Astrocyte (in vitro differentiated cells and primary cell): ENCODE results near the gene ODF2. TPM values are rescaled to one million over a fixed set of nuclear protein-coding genes. Genes with fewer than 3 reads are reported as not detected.

ENCODE experiments used
- DNase-seq: peaks from one replicate; pipeline ENCODE4 v3.0.0-alpha.2; 2010; ENCODE audit warnings: low read depth
- FAIRE-seq: peaks from 2 replicates; lab custom pipeline; 2011; peaks lifted over from hg19 to GRCh38; lab: Jason Lieb, UNC
- H2AFZ ChIP-seq: 2 replicates; pipeline ENCODE4 v1.6.0; 2012; ENCODE audit warnings: low read depth, low read length, inconsistent platforms
- H3K27ac ChIP-seq: 2 replicates; pipeline ENCODE4 v1.5.1; 2011; ENCODE audit warnings: low read depth, low read length, inconsistent platforms
- H3K27me3 ChIP-seq: 2 replicates; pipeline ENCODE4 v1.6.0; 2011; ENCODE audit warnings: low read length, inconsistent platforms; ENCODE audit not compliant: insufficient read depth
- H3K36me3 ChIP-seq: 2 replicates; pipeline ENCODE4 v1.5.1; 2011; ENCODE audit warnings: low read length, inconsistent platforms; ENCODE audit not compliant: insufficient read depth
- H3K4me1 ChIP-seq: 2 replicates; pipeline ENCODE4 v1.5.1; 2011; ENCODE audit warnings: low read length, inconsistent platforms; ENCODE audit not compliant: insufficient read depth
- H3K4me2 ChIP-seq: 2 replicates; pipeline ENCODE4 v1.6.0; 2012; ENCODE audit warnings: low read length, inconsistent platforms
- H3K4me3 ChIP-seq: 2 replicates; pipeline ENCODE4 v1.5.1; 2011; ENCODE audit warnings: low read depth, mild to moderate bottlenecking, low read length, inconsistent platforms; ENCODE audit not compliant: insufficient read depth
- H3K79me2 ChIP-seq: 2 replicates; pipeline ENCODE4 v1.6.0; 2012; ENCODE audit warnings: mild to moderate bottlenecking, low read length, inconsistent platforms; ENCODE audit not compliant: insufficient read depth
- H3K9ac ChIP-seq: 2 replicates; pipeline ENCODE4 v1.6.0; 2012; ENCODE audit warnings: mild to moderate bottlenecking, low read length, inconsistent platforms
- H3K9me3 ChIP-seq: 2 replicates; pipeline ENCODE4 v1.5.1; 2012; ENCODE audit warnings: low read depth, mild to moderate bottlenecking, low read length, inconsistent platforms; ENCODE audit not compliant: insufficient read depth
- H4K20me1 ChIP-seq: 2 replicates; pipeline ENCODE4 v1.6.0; 2012; ENCODE audit warnings: low read length, inconsistent platforms; ENCODE audit not compliant: insufficient read depth
- H3K27ac Mint-ChIP-seq: one replicate; pipeline ENCODE4 v1.8.0; 2021; ENCODE audit warnings: mild to moderate bottlenecking, mixed read lengths; ENCODE audit not compliant: unreplicated experiment
- H3K27me3 Mint-ChIP-seq: one replicate; pipeline ENCODE4 v1.8.0; 2021; ENCODE audit warnings: low read depth, mixed read lengths; ENCODE audit not compliant: unreplicated experiment
- H3K36me3 Mint-ChIP-seq: one replicate; pipeline ENCODE4 v1.8.0; 2021; ENCODE audit warnings: low read depth, mixed read lengths; ENCODE audit not compliant: unreplicated experiment
- H3K4me1 Mint-ChIP-seq: one replicate; pipeline ENCODE4 v1.8.0; 2021; ENCODE audit warnings: low read depth, mixed read lengths; ENCODE audit not compliant: unreplicated experiment
- H3K4me3 Mint-ChIP-seq: one replicate; pipeline ENCODE4 v1.8.0; 2021; ENCODE audit warnings: mild to moderate bottlenecking, moderate library complexity, mixed read lengths; ENCODE audit not compliant: unreplicated experiment
- H3K9me3 Mint-ChIP-seq: one replicate; pipeline ENCODE4 v1.8.0; 2021; ENCODE audit warnings: mild to moderate bottlenecking, mixed read lengths; ENCODE audit not compliant: unreplicated experiment
- EZH2 ChIP-seq: IDR thresholded peaks from 2 replicates; pipeline ENCODE4 v1.6.1; 2012; ENCODE audit warnings: mild to moderate bottlenecking, low read length, inconsistent platforms; ENCODE audit not compliant: insufficient read depth
- total RNA-seq: library from RNA; stranded (reverse); gene quantifications from 2 replicates; pipeline ENCODE4 v1.2.1, GENCODE V29; 2021
- TF ChIP-seq, protein P1 (sequence below): IDR thresholded peaks from 2 replicates; pipeline ENCODE4 v1.5.1; 2011; ENCODE audit warnings: low read depth, mild to moderate bottlenecking, inconsistent platforms, low read length, moderate library complexity; ENCODE audit not compliant: insufficient read depth

Gene ODF2
- total RNA-seq, 1 donor from 2014 or later = 26.2 TPM

DNA sequence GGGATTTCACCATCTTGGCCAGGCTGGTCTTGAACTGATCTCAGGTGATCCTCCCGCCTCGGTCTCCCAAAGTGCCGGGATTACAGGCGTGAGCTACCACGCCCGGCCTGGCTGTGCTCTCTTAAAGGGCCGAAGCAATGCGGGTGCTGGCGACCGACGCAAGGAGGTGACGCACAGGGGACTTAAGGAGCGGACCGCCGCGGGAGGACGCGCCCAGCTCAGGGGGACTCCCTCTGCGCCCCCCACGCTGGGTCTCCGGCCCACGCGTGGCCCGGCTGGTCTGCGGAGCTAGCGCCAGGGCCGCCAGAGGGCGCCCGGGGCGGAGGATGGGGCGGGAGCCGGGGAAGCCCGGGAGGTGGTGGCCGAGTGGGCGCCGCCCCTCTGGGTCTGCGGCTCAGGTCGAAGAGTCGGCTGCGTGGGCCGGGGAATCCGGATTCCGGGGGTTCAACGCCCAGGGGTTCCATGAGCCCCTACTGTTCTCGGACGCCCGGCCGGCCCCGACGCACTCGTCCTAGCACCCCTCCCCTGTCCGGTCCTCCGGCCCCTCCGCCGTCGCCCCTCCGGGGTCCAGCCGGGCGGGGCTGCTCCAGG, 35.7 kb upstream of the ODF2 start:
- no peak for DNase-seq
- Mint-ChIP-seq H3K27me3 (peaks cover 17% of the 10 kb centered on the region), H3K4me3 (peak overlapping the region; percentile 79), H3K36me3 (peaks cover 10% of the 10 kb centered on the region), H3K9me3 (no peaks in the 10 kb centered on the region), H3K27ac (no peak overlapping the region), H3K4me1 (peaks cover 3% of the 10 kb centered on the region)
- no peak for FAIRE-seq
- Histone ChIP-seq H3K4me3 (peak overlapping the region; percentile 73), H3K27me3 (peaks cover 9% of the 10 kb centered on the region), H4K20me1 (no peaks in the 10 kb centered on the region), H3K36me3 (peaks cover 3% of the 10 kb centered on the region), H2AFZ (peak overlapping the region; percentile 87), H3K79me2 (peaks cover 12% of the 10 kb centered on the region), H3K9ac (peak overlapping the region; percentile 80), H3K27ac (peak overlapping the region; percentile 19), H3K4me1 (peaks cover 12% of the 10 kb centered on the region), H3K4me2 (peak overlapping the region; percentile 97), H3K9me3 (no peaks in the 10 kb centered on the region)
- no peak for TF ChIP-seq EZH2
- TF ChIP-seq, protein P1, sequence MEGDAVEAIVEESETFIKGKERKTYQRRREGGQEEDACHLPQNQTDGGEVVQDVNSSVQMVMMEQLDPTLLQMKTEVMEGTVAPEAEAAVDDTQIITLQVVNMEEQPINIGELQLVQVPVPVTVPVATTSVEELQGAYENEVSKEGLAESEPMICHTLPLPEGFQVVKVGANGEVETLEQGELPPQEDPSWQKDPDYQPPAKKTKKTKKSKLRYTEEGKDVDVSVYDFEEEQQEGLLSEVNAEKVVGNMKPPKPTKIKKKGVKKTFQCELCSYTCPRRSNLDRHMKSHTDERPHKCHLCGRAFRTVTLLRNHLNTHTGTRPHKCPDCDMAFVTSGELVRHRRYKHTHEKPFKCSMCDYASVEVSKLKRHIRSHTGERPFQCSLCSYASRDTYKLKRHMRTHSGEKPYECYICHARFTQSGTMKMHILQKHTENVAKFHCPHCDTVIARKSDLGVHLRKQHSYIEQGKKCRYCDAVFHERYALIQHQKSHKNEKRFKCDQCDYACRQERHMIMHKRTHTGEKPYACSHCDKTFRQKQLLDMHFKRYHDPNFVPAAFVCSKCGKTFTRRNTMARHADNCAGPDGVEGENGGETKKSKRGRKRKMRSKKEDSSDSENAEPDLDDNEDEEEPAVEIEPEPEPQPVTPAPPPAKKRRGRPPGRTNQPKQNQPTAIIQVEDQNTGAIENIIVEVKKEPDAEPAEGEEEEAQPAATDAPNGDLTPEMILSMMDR = peak; percentile 35

DNA sequence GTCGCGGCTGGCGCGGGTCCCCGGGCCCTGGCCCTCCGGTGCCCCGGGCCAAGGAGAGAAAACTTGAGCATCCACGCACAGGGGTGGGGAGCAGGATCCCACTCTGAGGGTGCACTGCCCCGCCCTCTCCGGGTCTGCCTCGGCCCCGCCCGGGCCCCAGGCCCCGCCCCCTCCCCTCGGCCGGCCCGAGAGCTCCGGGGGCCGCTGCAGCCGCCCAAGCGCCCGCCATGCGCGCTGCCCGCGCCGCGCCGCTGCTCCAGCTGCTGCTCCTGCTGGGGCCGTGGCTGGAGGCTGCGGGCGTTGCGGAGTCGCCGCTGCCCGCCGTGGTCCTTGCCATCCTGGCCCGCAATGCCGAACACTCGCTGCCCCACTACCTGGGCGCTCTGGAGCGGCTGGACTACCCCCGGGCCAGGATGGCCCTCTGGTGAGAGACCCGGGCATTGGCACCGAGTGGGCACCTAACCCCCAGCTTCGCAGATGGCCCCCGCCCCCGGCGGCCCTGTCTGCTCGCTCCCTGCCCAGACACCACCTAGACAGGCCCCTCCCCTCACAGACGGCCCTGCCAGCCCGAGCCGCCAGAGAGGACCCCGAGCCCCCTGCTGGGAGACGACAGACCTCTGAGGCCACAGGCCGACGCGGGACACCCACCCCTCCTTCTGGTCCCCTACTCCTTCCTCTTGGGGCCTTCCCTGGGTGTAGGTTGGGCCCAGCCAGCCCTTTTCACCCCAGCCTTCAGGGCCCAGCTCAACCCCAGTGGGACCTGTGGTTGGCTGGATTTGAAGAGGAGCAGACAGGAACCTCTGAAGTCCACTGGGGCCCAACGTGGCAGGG, 34.9 kb upstream of the ODF2 start, which contains the start of gene CERCAM:
CERCAM (plus strand) TSS at position 207 of the 831 bp plus-strand sequence; CDS start at position 228, 21 bp downstream.
- Histone ChIP-seq H3K27ac (peak within 1 kb of the TSS; percentile 43), H3K79me2 (peaks cover 12% of the 10 kb centered on the region), H2AFZ (peak within 1 kb of the TSS; percentile 87), H3K9ac (peak within 1 kb of the TSS; percentile 80), H4K20me1 (no peaks in the 10 kb centered on the region), H3K4me3 (peak within 1 kb of the TSS; percentile 73), H3K27me3 (peaks cover 6% of the 10 kb centered on the region), H3K4me1 (peaks cover 12% of the 10 kb centered on the region), H3K4me2 (peak within 1 kb of the TSS; percentile 97), H3K36me3 (peaks cover 3% of the 10 kb centered on the region), H3K9me3 (no peaks in the 10 kb centered on the region)
- Mint-ChIP-seq H3K9me3 (no peaks in the 10 kb centered on the region), H3K4me1 (peaks cover 3% of the 10 kb centered on the region), H3K27ac (no peak within 1 kb of the TSS), H3K36me3 (peaks cover 10% of the 10 kb centered on the region), H3K4me3 (peak within 1 kb of the TSS; percentile 79), H3K27me3 (peaks cover 12% of the 10 kb centered on the region)
- TF ChIP-seq EZH2 = no peak
- TF ChIP-seq, protein P1 = no peak
- DNase-seq = no peak
- FAIRE-seq = no peak
